HG03565 (cell line): ENCODE results near the gene PHGDH.
"Not testable (repeated sequence)": the region's sequence is repeated elsewhere in the genome, so short reads cannot be mapped to it uniquely, and the experiment has no call there.

ENCODE experiments used
- ATAC-seq: cut with Tn5 transposase; IDR thresholded peaks from one replicate; pipeline ENCODE4 v1.9.1; 2021; ENCODE audit warnings: mild to moderate bottlenecking, moderate library complexity; ENCODE audit not compliant: unreplicated experiment

Gene PHGDH

DNA sequence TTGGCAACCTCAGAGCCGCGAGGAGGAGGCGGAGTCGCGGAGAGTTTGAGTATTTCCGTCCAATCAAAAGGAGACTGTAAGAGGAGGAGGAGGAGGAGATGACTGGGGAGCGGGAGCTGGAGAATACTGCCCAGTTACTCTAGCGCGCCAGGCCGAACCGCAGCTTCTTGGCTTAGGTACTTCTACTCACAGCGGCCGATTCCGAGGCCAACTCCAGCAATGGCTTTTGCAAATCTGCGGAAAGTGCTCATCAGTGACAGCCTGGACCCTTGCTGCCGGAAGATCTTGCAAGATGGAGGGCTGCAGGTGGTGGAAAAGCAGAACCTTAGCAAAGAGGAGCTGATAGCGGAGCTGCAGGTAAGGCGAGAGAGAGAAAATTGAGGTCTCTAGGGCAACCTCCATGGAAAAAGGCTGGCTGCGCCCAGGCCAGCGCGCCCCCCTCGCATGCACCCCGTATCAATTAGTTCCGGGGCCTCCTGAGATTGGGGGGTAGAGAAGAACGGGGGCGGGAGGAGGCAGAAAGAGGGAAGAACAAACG, at the start of gene PHGDH:
PHGDH (plus strand) TSS at position 131 of the 538 bp plus-strand sequence; CDS start at position 220, 89 bp downstream.
- peak; percentile 37 for ATAC-seq

DNA sequence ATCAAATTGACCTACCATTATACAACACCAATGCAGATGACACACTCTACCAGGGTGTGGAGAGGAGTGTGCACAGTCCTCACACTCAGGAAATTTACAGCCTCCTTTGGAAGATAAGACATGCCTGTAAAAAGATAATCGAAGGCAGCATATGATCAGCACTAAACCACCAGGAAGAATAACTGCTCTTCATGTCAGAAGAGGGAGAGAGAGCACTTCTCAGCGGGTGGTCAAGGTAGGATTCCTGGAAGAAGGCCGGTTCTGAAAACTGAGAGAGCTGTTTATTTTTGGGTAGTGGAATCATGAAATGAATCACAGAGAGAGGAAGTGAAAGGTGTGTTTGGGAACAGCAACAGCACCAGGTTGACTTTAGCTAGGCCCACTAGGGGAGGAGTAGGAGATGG, 49.7 kb upstream of the PHGDH start:
- peak; percentile 77 for ATAC-seq

DNA sequence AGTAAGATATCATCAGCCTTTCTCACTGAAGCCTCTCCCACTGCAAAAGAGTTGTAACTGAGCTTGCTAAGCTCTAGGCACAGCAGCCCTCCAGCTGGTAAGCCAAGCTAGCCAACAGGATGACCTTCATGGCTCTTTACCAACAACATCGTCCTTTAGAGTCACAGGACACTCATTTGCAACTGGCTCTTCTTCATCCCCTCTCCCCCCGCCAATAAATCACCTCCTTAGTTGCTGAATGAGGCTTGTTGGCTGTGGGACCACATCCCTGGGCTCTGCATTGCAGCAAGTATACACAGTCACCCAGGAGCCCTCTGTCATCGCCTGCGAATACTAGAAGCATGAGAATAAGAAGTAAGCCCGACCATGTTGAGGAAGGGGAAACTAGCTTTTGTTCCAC, 47.7 kb upstream of the PHGDH start:
- ATAC-seq = no peak

DNA sequence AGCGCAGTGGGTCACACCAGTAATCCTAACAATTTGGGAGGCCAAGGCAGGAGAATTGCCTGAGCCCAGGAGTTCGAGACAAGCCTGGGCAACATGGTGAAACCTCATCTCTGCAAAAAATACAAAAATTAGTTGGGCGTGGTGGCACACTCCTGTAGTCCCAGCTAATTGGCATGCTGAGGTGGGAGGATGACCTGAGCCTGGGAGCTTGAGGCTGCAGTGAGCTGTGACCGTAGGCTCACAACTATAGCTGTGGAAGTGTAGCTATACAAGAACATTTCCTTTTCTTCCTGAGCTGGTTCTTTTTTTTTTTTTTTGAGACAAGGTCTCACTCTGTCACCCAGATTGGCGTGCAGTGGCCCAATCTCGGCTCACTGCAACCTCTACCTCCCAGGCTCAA, 44.6 kb upstream of the PHGDH start:
- ATAC-seq = no peak

DNA sequence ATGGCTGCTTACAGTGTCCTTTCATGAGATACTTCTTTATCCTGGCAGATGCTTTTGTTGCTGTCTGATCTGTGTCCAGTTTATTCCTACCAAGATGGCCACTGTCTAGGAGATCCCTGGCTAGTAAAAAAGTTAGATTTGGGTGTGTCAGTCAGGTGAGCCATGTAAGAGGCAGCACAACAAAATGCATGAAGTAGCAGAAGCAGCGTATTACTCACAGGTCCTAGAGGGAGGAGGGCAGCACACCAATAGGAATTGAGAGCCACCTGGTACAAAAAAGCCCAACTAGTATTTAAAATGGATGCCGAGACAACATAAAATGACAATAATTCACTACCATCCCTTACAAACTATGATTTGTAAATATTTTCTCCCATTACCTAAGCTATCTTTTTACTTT, 40.8 kb upstream of the PHGDH start:
- ATAC-seq = no peak

DNA sequence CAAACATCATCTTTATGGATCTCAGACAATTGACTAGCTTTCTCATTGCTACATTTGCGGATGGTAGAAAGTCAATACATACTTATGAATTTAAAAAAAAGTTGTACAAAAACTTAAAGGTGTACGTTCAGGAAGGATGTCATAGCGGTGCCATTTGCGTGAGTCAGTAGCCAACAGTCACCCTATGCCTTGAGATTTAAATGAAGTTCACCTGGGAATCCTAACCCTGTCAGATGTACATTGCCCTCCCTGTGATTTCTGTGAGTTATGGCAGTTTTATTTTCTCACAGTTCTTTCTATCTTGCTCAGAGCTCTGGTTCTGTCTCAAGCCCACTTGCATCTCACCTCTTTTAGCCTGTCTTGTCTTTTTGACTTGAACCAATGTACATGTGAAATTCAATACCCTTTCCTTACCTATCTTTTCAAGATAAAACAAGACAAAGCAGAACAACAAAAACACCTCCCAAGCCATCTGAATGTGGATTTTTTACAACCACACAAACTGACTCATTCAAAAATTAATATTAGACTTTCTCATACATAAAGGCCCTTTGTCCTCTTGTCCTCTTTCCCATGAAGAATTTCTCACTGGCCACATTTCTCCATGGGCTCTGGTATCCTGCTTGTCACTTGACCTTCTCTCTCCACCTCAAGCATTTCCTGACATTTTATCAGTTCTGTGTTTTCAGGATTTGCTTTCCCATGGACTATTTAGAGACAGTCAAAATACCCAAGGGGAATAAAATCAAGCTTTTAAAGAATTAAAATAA, 38.4 kb upstream of the PHGDH start:
- no peak for ATAC-seq

DNA sequence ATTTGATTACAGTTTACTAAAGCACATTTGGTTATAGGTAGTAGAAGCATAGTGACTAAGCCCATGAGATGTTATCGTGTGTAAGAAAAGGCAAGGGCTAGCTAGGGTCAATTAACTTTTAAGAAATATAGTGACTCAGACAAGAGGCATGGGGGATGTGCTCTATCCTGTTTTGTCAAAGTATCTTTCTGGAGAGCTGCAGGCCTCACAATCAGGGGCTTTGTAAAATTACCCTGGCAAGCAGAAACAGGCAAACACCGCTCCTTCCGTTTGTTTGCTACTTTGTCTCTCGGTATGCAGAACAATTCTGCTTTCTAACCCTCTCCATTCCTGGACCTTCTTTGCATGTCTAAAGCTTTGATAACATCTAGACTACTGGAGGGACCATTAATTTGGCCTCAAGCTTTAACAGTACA, 37.6 kb upstream of the PHGDH start:
- ATAC-seq = no peak

DNA sequence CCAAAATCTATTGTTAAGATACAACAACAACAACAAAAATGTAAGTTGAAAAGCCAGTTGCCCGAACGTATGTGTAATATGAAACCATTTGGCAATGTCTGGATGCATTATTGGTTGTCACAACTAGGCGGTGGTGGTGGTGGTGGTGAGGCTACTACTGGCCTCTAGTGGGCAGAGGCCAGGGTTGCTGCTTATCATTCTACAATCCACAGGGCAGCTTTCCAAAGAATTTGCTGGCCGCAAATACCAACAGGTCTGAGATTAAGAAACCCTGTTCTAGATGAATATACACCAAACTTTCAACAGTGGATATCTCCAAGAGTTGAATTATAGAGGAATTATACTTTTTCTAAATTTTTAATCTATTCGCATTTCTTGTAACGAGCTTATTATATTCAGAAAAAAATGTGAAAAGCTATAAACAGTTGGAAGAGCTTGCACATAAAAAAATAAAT, 36.9 kb upstream of the PHGDH start:
- no peak for ATAC-seq

DNA sequence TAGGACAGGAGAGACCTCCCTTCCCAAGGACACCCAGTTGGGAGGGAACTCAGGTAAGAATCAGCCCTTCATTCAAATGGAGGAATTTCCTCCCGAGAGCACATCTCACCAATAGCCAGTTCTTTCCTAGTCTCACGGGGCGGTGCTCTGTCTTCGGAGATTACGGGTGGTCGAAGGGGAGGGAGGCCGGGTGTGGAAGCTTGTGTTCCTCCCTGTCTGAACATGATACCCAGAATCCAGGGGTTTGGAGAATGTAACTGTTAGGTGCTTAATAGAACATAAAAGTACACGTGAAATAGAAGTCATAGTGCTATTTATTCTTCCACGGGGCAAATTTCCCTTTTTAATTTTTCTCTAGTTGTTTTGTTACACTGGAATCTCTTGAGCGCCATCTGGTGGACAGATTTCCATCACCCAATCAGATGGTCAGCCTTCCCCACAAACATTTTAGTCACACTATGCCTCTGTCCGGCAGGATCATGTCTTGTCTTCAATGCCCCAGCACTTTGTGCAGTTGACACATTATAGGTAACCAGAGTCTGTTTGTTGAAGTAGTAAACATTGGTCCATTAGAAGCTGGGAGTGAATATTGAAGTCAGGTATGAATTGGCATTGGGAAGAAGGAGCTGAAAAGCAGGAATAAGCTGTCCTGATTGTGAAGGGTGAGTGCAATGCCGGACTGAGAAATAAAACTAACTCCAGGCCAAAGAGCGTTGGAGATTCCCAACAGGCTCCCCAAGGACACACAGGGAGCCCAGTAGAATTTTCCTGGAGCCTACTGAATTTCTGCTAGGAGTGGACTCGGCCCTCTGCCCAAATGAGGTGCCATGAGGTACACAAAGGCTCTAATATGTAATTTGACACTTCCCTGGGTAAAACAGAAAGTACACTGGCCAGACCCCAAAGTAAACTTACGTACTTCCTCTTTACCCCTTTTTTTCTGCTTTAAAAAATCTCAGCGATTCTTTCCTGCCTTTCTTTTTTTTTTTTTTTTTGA, 36.1 kb upstream of the PHGDH start:
- peak; percentile 54 for ATAC-seq

DNA sequence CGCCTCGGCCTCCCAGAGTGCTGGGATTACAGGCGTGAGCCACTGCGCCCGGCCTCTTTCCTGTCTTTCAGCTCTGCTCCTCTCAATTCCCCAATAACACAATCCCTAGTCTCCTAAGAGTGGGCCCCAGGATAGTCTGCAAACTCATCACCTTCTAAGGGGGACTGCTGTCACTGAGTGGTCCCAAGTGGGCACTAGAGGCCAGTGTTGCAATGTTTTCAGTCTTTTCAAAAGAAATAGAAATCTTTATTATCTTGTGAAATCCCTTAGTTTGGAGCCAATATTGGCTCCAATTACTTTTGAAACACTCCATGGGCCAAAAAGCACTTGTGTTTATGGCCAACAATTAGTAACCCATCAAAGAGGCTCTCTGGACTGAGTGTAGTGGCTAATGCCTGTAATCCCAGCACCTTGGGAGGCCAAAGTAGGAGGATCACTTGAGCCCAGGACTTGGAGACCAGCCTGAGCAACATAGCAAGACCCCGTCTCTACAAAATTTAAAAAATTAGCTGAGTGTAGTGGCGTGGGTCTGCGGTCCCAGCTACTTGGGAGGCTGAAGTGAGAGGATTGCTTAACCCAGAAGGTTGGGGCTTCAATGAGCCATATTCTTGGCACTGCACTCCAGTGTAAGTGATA, 35.0 kb upstream of the PHGDH start:
- no peak for ATAC-seq

DNA sequence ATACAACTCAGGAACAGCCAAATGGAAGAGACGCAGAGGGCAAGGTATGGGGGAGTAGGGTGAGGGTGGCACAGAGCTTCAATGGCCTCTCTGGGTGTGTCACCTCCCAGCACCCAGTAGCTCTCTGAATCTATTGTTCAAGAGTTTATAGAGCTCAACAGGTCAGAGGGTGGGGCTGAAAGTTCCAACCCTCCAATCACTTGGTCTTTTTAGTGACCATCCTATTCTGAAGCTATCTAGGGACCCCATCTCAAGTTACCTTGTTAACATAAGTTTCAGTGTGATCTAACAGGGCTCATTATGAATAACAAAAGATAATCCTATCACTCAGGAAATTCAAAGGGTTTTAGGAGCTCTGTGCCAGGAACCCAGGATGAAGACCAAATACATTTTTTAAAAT, 32.5 kb upstream of the PHGDH start:
- no peak for ATAC-seq

DNA sequence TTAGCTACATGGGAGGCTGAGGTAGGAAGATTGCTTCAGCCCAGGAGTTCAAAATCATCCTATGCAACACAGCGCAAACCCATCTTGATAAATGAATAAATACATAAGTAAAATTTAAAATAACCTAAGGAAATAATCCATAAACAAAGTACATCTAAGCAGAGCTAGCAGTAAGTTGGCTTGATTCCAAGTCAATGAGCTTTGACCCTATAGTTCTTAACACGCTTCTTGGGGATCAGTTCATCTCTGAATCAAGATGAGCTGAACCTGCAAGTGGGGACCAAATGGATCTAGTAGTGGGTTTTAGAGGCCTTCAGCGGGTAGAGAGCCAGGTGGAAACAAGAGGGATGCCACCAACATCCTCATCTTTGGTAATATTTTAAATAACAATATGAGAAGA, 31.5 kb upstream of the PHGDH start:
- ATAC-seq = no peak

DNA sequence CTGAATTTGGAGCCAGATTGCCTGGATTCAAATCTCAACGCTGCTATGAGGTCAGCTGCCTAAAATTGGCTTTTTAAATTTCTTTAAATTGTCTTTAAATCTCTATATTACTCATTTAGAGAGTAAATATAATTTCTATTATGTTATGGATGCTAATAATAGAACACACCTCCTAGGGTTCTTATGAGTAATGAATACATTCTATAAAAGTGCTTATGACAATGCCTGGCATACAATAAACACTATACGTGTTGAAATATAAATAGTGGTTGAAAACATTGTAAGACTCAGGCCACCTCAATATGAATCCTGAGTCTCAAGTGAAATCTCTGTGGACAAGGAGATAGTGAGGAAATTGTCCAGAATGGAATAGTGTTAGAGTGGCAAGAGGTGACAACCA, 31.0 kb upstream of the PHGDH start:
- ATAC-seq = no peak

DNA sequence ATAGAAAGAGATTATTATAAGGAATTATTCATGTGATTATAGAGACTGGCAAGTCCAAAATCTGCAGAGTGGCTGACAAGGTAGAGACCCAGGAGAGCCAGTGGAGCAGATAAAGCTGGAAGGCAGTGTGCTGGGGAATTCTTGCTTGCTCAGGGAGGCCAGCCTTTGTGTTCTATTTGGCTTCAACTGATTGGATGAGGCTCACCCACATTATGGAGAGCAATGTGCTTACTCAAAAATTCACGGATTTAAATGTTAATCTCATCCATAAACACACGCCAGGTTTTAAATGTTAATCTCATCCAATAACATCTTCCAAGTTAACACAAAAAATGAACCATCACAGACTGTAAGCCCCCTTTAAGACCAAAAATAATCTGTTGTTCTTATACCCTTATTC, 30.2 kb upstream of the PHGDH start:
- ATAC-seq = no peak

DNA sequence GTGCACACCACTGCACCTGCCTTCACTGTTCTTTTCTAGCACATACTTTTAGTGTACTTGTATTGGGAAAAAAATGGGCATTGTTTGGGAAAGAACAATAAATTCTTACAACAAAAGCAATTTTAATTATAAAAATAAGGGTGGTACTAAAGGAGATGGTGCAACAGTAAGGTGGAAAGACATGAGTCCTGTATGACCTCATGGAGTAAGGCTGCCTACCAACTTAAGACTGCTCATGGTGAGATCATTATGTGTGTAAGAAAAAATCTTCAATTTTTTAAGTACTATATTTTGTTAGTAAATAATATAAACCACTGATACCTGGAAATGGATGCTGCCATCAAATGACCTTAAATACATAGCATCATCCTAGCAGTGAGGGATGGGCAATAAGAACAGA, 29.6 kb upstream of the PHGDH start:
- no peak for ATAC-seq

DNA sequence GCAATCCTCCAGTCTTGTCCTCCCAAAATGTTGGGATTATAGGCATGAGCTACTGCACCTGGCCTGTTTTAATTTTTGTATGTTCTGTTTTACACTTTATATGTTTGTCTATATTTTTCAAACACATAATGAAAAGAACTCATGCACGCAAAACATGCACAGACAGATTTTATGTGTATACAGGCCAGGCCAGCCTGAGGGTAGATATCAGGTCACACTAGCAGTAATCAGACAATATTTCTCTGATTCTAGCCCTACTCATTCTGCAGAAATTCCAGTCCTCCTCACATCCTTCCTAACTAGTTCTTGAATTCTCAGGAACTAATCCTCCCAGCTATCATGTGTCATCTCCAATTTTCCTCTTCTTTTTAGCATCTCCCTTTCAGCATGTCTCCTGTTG, 27.8 kb upstream of the PHGDH start:
- ATAC-seq = no peak

DNA sequence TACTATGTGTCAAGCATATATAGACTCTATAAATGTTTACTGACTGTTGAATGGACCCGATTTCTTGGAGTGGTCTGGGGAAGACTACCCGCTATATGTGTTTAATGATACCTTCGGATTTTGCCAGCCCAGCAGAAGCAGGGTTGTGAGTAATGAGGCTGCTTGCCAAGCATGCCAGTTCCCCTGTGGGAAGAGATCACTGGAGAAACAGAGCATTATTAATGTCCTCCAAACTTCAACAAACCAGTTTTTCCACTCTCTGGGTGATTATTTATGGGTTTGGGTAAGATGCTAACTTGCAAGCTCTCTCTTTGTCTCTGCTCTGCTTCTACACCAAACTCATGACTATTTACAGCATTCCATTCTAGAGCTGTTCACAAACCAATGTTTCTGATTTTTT, 25.1 kb upstream of the PHGDH start:
- no peak for ATAC-seq

DNA sequence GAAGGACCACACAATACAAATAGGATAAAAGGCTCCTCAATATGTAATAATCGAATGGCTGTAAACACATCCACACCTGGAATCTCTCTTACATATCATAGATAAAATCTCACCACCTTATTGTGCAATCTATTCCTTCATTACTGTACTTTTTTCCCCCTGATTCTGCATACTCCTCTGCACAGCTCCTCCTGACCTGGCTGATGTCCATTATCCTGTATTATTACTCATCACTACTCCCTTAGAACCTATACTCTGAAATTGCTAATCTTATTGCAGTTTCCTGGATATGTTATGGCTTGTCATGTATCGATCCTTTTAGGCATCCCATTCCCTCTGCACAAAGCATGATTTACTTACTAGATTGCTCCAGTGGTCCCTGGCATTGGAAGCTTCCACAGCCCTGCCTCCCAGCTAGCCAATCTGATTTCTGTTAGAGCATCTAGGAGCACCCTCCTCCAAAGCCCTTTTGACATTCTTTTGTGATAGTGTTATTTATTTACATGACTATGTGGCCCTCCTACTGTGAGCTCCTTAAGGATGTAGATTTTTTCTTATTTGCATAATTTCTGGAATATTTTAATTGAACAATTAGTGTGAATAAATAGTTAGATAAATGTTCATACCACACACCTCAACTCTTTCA, 24.2 kb upstream of the PHGDH start:
- ATAC-seq = no peak

DNA sequence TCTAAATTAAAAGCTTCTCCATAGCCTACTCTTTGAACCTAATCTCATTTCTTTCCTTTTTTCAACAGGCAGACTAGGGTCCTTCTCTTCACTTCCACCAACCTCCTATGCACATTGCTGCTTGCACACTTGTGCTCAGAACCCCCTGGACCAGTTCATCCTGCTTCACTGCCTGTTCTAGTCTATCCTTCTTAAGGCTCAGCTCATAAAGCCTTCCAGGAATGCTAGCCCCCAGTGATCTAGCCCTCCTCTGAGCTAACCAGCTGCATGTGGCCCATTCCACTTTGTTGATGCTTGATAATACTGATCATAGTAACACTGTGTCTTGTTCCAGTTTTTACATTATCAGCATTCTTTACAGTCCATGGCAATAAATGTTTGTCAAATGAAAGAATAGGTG, 22.9 kb upstream of the PHGDH start:
- ATAC-seq = no peak

DNA sequence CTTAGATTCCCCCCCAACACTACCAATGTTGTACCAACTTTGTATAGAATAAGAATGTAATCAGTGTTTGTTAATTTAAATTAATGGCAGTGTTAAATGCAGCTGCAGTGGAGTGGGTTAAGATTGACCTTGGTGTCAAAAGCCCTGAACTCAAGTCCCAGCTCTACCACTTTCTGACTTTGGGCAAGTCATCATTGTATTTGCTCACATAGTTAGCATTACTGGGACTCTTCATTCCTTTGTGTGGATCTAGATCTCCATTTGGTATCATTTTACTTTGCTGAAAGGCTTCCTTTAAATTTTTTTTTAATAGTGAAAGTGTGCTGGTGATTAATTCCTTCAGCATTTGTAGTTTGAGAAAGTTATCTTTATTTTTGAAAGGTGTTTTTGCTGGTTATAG, 22.2 kb upstream of the PHGDH start:
- ATAC-seq = no peak

DNA sequence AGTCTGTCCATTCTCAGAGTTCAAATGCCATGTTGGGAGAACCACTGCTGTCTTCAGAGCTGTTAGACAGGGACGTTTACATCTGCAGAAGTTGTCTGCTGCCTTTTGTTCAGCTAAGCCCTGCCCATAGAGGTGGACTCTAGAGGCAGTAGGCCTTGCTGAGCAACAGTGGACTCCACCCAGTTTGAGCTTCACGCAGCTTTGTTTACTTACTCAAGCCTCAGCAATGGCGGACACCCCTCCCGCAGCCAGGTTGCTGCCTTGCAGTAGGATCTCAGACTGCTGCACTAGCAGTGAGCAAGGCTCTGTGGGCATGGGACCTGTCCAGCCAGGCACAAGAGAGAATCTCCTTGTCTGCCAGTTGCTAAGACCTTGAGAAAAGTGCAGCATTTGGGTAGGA, 14.9 kb upstream of the PHGDH start:
- not testable (repeated sequence) for ATAC-seq
